ENCODE measurements around the gene ERGIC2. TPM values are rescaled to one million over a fixed set of nuclear protein-coding genes. Genes with fewer than 3 reads are reported as not detected.
A peak's percentile ranks its signal among the peaks of the same experiment; 100 is the strongest.

The ERGIC2 gene
- total RNA-seq, 4 donors from 2014 or later: 13.7 to 24.8 (median 18.9) TPM

- TF ChIP-seq CTCF (IDR thresholded peaks at IDR 0.05) (peak in 2 of 6 experiments; percentile 23 to 28), POLR2A (IDR thresholded peaks at IDR 0.05) (no peak)
- no peak overlapping the region for H3K4me3 ChIP-seq
- no peaks in the 10 kb centered on the region for H3K9me3 ChIP-seq
- H3K36me3 ChIP-seq: no peaks in the 10 kb centered on the region
- no peak for DNase-seq
- no peak overlapping the region for H3K27ac ChIP-seq
- H3K27me3 ChIP-seq: no peaks in the 10 kb centered on the region
- peaks cover 0 to 7% (median 0%) of the 10 kb centered on the region in 4 donors for H3K4me1 ChIP-seq
These were observed 71.6 kb downstream of the ERGIC2 start for GRCh38 chr12:29309320-29309902.

DNA sequence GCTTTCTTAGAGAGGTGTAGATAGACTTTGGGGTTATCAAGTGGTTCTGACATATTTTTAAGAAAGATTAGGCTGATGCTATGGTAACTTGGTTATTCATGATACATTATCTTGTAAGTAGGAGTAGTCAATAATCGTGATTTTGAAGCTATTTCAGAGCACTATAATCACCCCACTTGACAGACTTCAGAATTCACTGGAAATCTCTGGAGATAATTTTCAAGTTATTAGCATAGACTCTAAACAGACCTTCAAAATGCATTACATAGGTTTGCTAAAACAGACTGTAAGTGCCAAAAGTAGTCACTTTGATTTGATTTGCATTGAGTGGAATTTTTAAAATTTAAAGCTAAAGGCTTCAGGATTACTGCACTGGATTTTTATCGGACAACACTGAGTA lies 74.3 kb downstream of the ERGIC2 start:
- Histone ChIP-seq H3K9me3 (no peaks in the 10 kb centered on the region), H3K4me1 (peaks cover 0 to 7% (median 0%) of the 10 kb centered on the region in 4 donors), H3K27me3 (no peaks in the 10 kb centered on the region), H3K27ac (no peak overlapping the region), H3K36me3 (no peaks in the 10 kb centered on the region), H3K4me3 (no peak overlapping the region)
- TF ChIP-seq CTCF (IDR thresholded peaks at IDR 0.05): no peak
- TF ChIP-seq POLR2A (IDR thresholded peaks at IDR 0.05): no peak
- no peak for DNase-seq

DNA sequence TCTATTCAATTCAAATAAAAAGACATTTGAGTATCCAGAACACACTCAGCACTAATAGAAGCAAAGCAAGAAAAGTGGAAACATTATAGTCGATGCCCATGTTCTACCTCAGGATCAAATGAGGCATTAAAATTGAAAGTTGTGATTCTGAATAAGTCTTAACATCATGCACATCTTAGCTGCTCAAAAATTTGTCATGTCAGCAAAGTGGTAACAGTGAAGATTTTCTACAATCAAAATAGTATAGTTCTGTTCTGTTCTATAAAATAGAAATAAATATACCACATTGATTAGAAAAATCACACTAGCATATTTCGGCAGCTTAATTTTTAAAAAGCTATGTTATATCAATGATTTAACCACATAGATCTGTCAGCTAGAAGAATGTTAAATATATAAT lies 74.7 kb downstream of the ERGIC2 start:
- no peak for TF ChIP-seq CTCF (IDR thresholded peaks at IDR 0.05)
- no peak for TF ChIP-seq POLR2A (IDR thresholded peaks at IDR 0.05)
- Histone ChIP-seq H3K4me1 (peaks cover 0 to 7% (median 0%) of the 10 kb centered on the region in 4 donors), H3K4me3 (no peak overlapping the region), H3K27ac (no peak overlapping the region), H3K36me3 (no peaks in the 10 kb centered on the region), H3K9me3 (no peaks in the 10 kb centered on the region), H3K27me3 (no peaks in the 10 kb centered on the region)
- no peak for DNase-seq

DNA sequence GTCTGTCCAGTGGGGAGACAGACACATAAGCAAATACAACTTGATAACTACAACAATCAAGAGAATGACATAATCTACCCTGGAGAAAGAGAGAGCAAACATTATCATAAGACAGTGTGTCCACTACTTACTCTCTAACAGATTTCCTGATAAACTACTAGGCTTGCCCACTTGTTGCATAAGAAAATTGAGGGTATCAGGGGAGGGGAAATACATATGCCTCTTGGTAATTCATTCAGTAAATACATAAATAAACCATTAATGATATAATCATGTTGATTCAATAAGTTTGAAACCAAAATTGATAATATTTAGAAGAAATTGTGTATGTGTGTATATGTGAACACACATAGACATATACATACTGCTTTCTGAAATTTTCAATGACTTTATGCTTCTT lies 76.6 kb downstream of the ERGIC2 start:
- Histone ChIP-seq H3K27ac (no peak overlapping the region), H3K4me3 (no peak overlapping the region), H3K27me3 (no peaks in the 10 kb centered on the region), H3K36me3 (no peaks in the 10 kb centered on the region), H3K4me1 (no peaks in the 10 kb centered on the region), H3K9me3 (no peaks in the 10 kb centered on the region)
- TF ChIP-seq CTCF (IDR thresholded peaks at IDR 0.05) (no peak), POLR2A (IDR thresholded peaks at IDR 0.05) (no peak)
- no peak for DNase-seq

DNA sequence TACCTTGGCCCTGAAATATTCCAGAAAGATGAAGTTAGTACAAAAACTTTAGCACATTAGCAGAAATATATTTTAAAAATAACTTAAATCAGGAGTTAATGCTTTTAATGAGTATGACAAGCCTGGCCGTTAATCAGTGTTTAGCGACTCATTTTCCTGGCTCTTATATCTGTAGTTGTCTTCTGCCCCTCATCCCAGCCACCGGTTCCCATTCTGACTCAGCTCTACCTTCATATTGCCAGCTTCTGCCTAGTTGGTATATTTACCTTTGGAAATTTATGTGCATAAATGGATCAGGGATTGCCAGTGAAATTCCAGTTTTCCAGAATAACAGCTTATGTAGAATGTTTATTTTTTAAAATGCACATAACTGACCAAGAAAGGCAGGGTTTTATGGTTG lies 79.9 kb downstream of the ERGIC2 start:
- no peaks in the 10 kb centered on the region for H3K27me3 ChIP-seq
- no peaks in the 10 kb centered on the region for H3K9me3 ChIP-seq
- no peak for DNase-seq
- no peak overlapping the region for H3K4me3 ChIP-seq
- no peak overlapping the region for H3K27ac ChIP-seq
- H3K36me3 ChIP-seq: no peaks in the 10 kb centered on the region
- H3K4me1 ChIP-seq: no peaks in the 10 kb centered on the region
- TF ChIP-seq POLR2A (IDR thresholded peaks at IDR 0.05) (no peak), CTCF (IDR thresholded peaks at IDR 0.05) (no peak)

DNA sequence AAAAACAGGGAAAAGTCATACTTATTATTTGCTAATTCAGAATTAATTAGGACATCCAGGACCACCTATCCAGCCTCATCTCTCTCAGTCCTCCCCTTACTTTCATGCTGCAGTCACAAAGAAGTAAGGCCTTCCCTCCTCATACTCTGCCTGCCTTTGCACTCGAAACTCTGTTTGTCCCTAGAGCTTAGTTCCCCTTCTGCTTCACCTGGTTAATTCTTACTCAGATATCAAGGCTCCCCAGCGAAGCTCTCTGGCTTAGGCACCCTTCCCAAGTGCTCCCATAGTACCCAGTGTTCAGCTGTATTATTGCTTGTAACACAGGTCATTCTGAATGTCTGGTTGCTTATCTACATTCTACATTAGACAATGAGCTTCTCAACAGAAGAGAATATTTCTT lies 81.3 kb downstream of the ERGIC2 start:
- Histone ChIP-seq H3K4me3 (no peak overlapping the region), H3K4me1 (no peaks in the 10 kb centered on the region), H3K27me3 (no peaks in the 10 kb centered on the region), H3K36me3 (no peaks in the 10 kb centered on the region), H3K27ac (no peak overlapping the region), H3K9me3 (no peaks in the 10 kb centered on the region)
- TF ChIP-seq CTCF (IDR thresholded peaks at IDR 0.05) (no peak), POLR2A (IDR thresholded peaks at IDR 0.05) (no peak)
- DNase-seq: no peak
